NCI-H2227 (cell line): Measurements from ENCODE around the gene HCN1.
"Not testable (repeated sequence)": the region's sequence is repeated elsewhere in the genome, so short reads cannot be mapped to it uniquely, and the experiment has no call there.

ENCODE experiments used
- DNase-seq: peaks from one replicate; lab custom pipeline; 2025; ENCODE audit not compliant: unreplicated experiment; lab: John Stamatoyannopoulos, UW

HCN1 gene

DNA sequence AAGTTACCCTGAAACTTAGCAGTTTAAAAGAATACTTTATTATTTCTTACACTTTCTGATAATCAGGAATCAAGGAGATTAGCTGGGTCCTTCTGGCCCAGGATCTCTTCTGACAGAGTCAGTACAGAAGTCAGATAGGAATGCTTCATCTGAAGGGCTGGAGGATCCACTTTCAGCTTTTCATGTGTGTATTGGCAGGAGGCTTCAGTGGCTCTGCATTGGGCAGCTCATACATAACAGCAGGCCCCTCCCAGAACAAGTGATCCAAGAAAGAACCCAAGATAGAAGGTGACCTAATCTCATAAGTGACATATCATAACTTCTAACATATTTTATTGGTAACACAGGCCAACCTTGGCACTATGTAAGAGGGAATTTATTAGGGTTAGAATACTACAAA, 258.4 kb downstream of the HCN1 start:
- DNase-seq, result no peak

DNA sequence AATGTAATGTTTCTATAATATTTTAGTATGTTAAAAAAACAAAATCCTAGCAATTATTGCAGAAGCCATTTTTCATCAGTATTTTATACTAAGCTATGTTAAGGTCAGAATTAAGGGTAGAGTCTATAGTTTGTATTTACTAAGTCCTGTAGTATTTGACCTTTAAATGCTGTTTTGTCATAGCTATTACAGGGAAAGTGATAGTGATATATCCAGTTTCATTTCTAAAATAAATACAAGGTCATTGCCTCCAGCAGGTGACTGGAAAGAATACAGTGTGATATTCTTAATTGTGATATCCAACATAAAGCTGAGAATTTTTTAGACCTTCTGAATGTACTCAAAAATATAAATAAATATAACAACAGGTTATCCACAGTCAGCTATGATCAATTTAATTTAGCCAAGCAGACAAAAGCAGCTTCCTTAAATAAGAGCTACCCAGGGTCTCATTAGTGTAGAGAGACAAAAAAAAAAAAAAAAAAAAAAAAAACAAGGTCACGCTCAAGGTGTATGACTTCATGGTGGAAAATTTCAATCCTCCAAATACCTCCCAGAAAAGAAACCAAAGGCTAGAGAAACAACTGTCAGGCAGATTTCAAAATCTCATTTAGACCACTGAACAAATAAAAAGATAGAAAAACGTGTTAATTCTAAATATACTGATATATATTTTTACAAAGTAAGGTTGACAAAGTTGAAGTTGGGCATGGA, 278.7 kb downstream of the HCN1 start:
- no peak for DNase-seq

DNA sequence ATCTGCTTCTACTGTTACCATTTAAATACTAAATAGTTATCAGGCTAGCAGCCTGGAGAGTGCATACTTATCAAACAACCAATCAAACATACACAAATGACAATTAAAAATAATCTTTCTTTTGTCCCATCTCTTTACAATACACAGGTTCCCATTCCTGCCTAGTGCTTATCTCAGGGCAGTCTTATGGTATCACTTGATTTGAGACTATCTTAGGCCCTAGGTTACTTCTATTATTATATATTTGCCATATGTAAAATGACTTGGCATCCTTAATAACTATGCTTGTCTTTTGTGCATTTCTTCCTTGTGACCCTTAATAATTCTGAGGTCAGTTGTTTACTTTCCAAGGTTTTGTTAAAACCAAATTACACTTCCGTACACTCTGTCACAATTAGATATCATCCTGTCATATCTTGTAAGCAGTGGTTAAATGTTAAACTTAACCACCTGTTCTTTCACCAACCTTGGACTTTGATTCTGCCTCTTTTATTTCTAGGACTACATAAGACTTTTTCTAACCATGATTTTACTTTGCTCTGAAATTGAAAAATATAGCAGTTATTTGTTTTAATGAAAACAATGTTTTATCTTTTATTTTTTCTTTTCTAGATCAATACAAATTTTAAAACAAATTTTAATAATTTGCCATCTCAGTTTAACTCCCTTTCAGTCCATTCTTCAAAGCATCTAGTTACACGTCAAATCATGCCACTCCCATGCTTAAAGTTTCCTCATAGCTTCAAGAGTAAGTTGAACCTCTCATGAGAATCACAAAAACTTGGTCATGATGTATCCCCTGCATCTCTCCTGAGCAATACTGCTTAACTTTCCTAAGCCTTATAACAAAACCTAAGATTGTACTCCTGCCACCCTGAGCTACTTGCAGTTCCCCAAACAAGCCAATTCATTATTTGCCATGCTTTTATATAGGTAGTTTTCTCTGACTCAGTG, 281.3 kb downstream of the HCN1 start:
- DNase-seq, result no peak

DNA sequence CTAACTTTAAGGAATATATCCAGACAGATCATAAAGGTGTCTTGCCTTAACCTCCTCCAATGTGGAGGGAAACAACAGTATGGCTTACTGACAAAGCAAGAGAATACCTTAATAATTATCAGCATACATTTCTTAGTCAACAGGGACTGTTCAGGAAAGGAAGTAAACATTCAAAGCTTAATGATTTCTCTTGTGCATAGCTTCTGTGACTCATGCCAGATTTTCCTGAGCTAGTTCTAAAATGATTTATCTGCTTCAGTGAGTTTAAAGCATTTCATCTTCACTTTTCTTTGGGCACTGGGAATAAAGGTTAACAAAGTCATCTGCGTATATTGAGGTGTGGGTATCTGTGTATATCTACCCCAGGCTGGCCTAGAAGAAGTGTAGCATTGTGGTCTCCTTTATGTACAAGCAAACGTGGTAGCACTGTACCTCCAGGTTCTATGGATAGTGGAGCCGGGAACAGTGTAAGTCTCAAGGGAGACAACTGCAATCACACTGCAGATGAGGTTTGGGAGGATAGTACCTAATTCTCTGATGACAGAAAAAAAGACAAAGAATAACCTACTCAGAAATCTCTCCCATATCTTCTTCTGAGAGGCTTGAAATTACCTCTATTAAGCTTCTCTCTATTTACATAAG, 284.1 kb downstream of the HCN1 start:
- no peak for DNase-seq

DNA sequence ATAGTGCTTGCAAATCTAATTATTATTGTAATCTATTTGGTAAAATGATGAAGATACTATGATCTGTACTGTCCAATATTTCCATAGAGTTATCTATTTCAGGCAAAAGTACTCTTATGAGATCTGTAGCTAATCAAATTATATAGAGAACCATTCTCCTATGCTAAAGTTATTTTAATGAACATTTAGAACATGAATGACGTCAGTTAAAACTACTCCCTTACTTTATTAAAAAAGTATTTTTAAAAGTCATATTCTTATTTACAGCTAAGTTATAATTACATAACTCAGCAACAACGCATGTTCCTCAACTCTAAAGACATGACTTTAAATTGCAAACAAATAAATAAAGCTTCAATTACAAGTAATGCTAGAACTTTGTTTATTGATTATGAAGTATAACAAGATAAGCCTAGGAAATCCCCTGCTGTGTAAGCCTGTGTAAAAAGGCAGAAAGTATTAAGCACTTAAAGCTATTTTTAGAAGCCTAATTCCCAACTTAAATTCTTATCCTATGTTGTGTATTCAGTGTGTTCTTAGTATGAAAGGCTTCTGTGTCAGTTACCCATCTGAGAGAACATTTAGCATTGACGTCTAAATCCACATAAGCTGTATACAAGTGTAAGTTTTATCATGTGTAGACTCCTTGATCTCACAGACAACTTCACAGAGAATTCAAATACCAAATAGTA, 285.7 kb downstream of the HCN1 start:
- DNase-seq, result no peak

DNA sequence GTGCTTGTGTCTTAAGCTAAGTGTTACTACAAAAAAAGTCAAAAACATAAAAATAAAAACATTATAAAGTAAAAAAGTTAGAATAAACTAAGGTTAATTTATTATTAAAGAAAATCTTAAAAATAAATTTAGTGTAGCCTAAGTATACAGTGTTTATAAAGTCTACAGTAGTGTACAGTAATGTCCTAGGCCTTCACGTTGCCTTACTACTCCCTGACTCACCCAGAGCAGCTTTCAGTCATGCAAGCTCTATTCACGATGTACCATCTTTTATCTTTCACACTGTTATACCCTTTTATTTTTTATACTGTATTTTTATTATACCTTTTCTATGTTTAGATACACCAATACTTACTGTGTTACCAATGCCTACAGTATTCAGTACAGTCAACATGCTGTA, 288.1 kb downstream of the HCN1 start:
- DNase-seq, result no peak

DNA sequence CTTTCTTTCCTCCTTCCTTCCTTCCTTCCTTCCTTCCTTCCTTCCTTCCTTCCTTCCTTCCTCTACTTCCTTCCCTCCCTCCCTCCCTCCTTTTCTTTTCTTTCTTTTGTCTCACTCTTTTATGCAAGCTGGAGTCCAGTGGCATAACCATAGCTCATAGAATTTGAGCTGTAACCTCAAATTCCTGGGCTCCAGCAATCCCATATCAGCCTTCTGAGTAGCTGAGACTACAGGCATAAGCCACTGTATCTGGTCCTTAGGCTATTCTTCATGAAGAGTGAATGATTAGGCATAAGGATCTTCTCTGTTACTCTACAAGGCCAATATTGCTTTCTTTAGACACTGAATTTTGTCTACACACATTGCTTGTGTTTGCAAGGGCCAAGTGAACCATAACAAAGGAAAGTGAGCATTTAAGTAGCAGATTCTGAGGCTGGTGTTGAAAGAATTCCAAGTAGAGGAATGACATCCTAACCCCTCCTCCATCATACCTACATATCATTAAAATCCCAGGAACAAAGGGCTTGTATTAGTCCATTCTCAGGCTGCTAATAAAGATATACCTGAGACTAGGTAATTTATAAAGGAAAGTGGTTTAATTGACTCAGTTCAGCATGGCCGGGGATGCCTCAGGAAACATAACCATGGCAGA, 293.2 kb downstream of the HCN1 start:
- DNase-seq, result no peak

DNA sequence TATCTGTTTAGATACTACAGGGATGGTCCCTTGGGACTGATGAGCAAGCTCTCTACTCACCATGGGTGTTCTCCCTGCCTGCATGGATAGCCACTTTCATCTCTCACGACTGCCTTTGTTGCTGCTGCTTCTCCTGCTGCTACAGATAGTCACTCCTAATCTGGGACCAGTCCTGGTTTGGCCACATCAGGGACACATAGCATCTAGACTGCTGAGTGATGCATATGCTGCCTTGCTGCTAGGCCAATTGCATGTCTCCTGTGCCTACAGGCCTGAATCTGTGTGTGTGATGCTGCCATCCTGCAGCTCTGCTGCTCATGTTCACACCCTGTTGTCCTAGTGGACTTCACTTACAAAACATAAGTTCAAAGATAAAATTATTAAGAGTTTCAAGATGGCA, 297.1 kb downstream of the HCN1 start:
- DNase-seq, result no peak

DNA sequence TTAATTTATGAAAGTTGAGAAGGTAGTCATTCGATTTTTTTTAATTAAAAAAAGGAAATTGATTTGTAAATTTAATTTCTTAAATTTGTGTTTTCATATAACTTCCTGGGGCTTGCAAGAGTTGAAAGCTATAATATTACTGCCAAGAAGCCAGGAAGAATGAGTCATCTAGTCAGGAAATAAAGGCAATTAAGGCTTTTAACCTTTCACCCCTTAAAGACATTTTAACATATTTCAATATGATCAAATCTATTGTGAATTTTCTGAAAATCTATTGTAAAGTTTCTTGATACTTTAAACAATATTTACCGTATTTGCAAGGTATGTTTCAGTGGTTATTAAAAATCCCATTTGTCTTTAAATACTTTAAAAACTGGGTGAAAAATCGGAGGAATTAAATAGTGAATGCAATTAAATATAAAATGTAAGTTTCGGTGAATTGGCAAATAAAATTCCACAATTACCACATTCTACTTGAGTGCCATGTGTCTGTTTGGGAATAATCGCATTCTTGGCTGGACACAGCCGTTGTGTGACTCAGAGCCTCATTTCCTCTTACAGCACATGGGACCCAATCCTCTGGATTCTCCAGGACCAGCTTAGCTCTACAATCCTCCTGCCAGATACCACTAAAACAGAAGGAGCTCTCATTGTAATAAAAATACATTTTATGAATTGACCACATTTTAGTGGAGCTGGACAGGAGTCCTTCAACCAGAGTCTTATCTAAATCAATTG, 310.7 kb downstream of the HCN1 start:
- DNase-seq, result no peak

DNA sequence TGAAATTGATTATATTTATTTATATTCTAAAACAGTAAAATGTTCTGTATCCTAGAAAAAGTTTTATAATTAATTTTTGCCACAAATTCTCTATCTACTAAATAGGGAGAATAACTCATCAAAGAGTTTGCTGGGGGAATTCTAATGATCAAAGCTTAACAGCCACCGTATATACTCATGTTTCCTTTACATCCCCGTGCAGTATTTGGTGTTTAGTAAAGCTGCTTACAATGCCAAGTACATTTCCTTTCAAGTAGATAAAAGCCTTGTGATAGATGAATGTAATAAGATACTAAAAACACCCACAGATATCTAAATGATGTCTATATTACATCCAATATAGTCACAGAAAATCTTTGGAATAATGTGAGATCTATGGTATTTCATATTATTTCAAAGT, 312.2 kb downstream of the HCN1 start:
- DNase-seq, result no peak

DNA sequence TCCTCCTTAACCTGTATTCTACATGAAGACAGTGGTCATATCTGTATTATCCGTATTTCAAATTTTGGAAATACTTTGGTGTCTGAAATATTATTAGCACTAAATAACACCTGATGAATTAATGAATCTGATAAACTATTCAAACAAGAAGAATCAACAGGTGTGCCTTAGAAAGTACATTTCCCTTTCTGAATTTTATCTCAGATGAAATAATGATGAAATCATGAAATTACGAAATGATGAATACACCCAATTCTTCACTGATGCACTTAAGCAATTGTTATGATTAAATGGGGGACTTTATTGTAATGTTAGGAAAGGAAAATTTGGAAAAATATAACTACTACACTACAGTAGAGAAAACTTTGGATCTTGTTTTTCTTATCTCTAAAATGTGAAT, 313.6 kb downstream of the HCN1 start:
- no peak for DNase-seq

DNA sequence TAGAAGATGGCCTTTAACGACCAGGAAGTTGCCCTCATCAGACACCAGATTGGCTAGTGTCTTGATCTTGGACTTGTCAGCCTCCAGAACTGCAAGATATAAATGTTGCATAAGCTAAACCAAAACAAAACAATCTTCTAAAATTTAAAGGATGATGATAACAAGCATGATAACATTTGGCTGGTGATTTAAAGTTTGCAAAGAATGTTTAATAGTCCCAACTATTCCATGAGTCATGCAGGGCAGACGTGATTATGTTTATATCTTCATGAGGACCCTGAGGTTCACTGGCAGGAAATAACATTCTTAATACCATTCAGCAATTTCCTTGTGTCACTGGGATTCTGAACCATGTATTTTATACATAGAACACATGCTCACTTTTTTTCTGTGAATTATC, 319.8 kb downstream of the HCN1 start:
- no peak for DNase-seq

DNA sequence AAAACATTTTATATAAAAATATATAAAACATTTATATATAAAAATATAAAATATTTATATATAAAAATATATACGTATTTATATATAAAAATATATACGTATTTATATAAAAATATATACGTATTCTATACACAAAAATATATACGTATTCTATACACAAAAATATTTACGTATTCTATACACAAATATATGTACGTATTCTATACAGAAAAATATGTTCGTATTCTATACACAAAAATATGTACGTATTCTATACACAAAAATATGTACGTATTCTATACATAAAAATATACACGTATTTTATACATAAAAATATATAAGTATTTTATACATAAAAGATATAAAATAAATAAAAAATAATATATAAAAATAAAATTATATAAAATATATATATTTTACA, 323.6 kb downstream of the HCN1 start:
- DNase-seq, result no peak

DNA sequence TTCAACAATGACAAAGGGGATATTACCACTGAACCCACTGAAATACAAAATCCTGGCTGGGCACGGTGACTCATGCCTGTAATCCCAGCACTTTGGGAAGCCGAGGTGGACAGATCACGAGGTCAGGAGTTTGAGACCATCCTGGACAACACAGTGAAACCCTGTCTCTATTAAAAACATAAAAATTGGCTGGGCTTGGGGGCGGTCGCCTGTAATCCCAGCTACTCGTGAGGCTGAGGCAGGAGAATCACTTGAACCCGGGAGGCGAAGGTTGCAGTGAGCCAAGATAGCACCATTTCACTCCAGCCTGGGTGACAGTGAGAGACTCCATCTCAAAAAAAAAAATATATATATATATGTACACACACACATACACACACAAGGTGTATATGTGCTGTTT, 324.8 kb downstream of the HCN1 start:
- DNase-seq, result not testable (repeated sequence)

DNA sequence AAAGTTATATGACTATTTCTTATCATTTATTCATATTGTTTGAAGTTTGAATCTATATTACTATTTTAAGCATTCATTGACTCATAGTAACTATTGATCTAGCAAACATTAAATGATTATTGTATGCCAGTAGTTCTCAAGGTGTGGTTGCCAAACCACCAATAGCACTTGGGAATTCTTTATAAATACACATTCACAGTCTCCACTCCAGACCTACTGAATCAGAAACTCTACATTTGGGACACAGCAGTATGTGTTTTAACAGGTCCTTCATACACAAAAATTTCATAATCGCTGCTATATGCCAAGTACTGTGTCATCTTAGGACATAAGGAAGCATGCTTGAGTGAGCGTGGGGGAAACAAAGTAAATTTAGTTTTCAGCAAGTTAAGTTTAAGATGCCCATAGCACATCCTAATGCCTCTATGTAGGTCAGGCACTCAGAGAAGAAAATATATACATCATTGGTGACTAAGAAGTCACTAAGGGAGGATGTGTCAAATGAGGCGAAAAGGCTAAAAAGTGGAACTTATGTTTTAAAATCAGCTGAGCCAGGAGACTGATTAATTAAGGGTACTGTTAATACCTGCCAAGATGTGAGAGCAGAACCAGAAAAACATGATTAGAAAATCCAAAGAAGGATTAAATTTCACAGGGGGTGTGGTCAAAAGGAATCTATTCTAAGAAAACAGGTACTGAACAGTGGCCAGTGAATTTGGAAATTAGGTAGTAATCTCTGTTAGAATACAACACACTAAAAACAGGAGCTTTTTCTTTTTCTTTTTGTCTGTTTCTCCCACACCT, 340.8 kb downstream of the HCN1 start:
- DNase-seq, result no peak

DNA sequence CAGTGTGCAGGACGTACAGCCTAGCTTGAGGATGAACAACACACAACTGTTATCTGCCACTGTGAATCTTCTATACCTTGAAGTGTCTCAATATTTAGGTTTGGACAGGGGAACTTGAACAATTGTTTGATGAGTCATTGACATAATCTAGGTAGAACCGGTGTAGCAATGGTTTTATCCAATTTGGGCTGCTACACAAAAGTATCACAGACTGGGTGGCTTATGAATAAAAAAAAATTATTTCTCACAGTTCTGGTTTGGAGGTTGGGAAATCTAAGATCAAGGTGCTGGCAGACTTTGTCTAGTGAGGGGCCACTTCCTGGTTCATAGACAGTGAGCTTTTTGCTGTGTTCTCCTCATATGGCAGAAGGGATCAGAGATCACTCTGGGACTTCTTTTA, 359.7 kb downstream of the HCN1 start:
- no peak for DNase-seq

DNA sequence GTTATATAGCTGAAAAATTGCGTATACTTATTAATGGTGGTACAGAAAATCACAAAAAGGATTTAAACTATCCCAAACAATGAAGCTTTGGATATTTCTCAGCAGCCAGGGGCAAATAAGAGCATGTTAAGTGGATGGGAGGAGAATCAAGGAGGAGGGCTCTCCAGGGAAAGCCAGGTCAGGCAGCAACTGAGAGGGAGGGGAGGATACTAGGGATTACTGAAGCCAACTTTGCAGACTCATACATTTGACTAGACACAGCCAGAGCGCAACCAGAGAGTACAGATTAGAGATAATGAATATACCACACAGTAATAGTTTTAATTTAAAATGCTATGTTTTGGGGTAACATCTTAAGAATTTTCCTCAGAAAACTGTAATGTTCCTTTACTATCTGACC, 360.2 kb downstream of the HCN1 start:
- DNase-seq, result no peak

DNA sequence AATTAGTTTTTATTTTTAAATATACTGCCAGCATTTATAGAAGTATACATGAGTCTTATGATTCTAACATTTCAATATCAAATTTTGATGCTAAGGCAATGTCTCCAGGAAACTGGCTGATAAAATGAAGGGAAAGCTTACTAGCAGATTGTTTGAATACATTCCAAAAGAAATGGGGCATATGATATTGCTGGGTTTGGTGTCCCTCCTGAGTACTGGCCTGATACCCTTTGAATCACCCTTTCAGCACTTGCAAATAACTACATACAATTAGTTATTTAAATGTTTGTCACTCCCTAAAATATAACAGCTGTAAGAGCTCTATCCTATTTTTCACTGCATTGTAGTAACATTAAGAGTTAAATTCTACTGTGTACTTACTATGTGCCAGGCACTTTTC, 360.8 kb downstream of the HCN1 start:
- DNase-seq, result no peak

DNA sequence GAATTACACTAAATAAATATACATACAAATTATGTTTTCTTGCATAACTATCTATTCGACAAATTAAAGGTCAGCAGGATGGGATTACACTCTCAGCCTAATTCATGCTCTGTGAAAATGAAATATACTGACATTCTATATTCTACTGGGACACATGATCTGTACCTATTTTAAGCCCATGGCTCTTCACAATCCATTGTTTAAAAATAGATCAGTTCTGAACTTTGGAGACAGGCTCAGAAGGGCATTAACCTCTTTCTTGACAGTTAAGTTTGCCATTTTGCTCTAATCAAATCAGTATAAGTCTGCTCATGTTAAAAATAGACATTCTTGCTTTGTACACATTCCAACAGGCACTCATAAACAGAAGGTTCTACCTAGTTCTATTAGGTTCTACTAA, 361.2 kb downstream of the HCN1 start:
- no peak for DNase-seq
